Activated CD4-positive, alpha-beta T cell treated with anti-CD3 and anti-CD28 coated beads, Interleukin-2, Interleukin-6, amounts not matched to agents 100 ng/mL and 50 ng/mL, durations not matched to agents 16 hours and 8 hours (primary cell): ENCODE measurements around the gene GALNT1.

Experiments
- DNase-seq: peaks from one replicate; pipeline ENCODE4 v3.0.0-alpha.2; 2020

GALNT1 gene

GRCh38 chr18:35728676-35729075, 147.1 kb downstream of the GALNT1 start:
- no peak for DNase-seq

DNA sequence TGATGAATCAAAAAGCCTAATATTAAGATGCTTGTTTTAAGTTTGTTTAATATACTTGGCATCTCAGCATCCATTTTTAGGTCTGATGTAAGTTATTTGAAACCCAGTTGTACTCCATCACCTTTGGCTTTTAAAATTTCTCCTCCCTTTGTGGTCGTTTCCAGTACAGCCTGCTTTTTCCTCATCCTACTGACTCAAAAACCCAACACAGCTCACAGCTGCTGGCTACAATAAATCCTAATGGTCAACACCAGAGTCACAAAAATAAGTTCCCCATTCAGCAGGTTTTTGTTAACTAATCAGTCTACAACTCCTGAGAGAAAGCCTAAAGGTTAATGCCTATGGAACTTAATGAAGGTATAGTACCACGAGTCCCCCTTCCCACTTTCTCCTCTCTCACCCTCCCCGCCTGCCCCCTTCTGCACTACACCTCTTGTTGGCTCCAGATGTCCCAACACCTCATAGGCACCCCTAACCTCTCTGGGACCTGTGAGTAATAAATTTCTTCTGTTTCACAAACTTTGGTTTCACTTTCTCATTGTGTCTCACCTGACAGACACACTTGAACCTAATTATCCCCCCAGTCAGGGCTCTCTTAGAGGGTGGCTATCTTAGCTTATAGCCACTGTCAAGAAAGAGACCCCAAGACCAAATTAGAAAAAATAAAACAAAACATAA, 148.6 kb downstream of the GALNT1 start:
- no peak for DNase-seq

DNA sequence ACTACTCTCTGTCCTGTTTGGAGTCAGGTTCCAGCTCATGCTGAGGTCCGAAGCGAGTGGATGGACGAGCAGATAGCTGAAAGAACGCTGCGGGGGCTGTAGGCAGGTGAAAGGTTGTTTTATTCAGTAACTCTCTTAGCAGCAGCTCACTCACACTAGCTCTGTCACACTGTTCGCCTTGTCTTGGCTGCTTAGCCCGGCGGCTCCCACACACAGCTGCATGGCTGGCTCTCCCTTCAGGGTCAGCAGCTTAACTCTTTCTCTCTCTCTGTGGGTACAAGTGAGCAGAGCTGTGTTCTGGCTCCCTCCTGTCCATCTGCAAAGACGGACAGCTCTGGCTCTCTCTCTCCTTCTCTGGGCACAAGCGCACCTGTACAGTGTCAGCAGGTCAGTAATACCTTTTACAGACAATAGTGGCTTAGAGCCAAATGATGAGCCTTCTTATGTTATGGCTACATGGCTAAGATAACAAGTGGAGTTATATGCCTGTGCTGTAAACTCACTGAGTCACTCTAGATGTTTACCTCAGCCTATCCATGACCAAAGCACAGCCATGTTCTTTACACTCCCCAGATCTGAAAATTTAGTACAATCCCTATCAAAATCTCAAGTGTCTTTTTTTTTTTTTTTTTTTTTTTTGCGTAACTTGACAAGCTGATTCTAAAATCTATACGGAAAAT, 149.3 kb downstream of the GALNT1 start:
- DNase-seq, result no peak

GRCh38 chr18:35731701-35732100, 150.2 kb downstream of the GALNT1 start:
- DNase-seq, result no peak

DNA sequence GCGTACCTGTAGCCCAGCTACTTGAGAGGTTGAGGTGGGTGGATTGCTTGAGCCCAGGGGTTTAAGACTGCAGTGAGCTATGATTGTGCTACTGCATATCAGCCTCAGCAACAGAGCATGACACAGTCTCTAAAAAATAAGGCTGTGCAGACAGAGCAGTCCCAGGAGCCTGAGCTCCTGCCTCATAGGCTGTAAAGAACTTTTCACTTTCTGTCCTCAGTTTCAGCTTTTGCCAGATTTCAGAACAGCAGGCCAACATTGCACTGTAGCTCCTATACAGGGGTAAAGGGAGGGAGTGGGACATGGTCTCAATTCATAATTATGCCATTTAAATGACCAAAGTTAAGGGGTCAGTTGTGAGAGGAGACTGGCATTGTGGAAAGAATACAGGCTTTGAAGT, 150.6 kb downstream of the GALNT1 start:
- no peak for DNase-seq

DNA sequence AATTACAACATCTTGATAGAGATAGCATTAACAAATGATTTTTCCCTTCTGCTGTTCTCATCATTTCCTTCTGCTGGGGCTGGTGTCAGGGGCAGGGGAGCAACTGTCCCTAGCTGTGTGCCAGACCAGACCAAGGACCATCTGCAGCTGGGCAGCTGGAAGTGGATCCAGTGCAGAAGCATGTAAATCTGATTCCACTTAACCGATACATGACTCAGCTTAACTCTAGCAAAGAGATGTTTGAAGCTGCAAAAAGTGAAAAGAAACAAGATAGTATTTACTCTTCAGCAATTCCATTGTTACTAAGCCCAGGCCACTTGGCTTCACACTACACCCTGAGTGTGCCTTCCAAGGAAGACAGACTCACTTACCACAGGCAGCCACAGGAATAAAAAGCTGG, 151.1 kb downstream of the GALNT1 start:
- no peak for DNase-seq

DNA sequence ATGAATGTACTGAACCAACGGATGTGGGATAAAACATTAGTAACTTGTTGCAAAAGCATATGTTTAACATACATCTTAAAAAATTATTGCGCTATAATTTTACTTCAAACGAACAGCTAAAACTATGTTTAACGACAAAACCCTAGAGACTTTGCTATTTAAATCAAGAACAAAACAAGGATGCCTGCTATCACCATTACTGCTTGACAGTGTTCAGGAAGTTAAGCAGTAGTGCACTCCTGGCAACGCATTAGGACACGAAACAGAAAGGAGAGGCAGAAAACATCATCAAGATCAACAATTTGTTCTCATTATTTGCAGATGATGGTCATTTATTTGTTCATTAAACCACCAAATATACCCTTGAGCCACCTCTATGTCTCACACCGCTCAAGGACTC, 151.9 kb downstream of the GALNT1 start:
- DNase-seq, result no peak

GRCh38 chr18:35736696-35737095, 155.2 kb downstream of the GALNT1 start:
- DNase-seq, result no peak

DNA sequence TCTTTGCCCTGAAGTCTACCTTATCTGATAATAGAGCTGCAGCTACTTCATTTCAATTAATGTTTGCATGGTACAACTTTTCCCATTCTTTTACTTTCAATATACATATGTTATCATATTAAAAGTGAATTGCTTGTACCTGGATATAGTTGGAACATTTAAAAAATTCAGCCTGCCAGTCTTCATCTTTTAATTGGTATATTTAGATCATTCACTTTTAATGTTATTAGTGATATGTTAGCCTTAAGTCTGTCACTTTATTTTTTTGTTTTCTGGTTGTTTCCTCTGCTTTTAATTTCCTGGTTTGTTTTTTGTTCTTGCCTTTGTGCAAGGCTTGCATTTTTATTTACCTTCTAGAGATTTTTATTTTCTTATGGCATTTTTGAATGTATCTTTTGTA, 158.2 kb downstream of the GALNT1 start:
- DNase-seq, result no peak

DNA sequence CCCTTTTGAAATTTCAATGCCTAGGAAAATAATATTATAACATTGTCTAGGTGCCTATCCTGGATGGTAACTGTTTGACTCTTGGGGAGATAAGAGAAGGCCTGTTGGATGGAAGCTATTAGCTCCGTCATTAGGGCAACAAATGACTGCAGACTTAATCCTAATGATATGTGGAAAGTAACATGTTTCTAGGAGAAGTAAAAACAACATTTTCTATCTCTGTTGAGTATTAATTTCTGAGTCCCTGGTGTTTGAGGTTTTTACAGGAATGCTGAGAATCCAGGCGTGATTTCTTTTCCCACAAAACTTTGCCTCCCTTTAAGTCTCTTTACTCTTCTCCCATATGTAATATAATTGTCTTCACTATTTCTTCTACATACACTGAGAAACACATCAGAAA, 159.1 kb downstream of the GALNT1 start:
- no peak for DNase-seq

GRCh38 chr18:35743916-35744315, 162.4 kb downstream of the GALNT1 start:
- DNase-seq, result no peak

GRCh38 chr18:35745814-35746213, 164.3 kb downstream of the GALNT1 start:
- DNase-seq, result no peak

GRCh38 chr18:35746826-35747339, 165.3 kb downstream of the GALNT1 start:
- DNase-seq, result no peak

- DNase-seq, result no peak
Measured at GRCh38 chr18:35747894-35748472, 166.4 kb downstream of the GALNT1 start.

DNA sequence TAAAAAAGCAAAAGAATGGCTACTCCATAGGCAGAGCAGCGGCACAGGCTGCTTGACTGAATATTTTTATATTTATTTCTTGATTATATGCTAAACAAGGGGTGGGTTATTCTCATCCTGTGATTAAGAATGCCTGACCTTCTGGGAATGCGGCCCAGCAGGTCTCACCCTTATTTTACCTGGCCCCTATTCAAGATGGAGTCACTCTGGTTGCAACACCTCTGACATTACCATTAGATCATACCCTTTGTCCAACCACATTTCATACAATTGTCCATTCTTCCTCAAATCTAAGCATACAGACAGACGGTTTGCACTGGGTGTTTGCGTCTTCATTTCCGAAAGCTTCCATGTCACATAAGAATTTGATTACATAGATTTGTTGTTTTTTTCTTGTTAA, 168.2 kb downstream of the GALNT1 start:
- no peak for DNase-seq

- DNase-seq, result no peak
Measured at GRCh38 chr18:35750929-35751328, 169.4 kb downstream of the GALNT1 start.

DNA sequence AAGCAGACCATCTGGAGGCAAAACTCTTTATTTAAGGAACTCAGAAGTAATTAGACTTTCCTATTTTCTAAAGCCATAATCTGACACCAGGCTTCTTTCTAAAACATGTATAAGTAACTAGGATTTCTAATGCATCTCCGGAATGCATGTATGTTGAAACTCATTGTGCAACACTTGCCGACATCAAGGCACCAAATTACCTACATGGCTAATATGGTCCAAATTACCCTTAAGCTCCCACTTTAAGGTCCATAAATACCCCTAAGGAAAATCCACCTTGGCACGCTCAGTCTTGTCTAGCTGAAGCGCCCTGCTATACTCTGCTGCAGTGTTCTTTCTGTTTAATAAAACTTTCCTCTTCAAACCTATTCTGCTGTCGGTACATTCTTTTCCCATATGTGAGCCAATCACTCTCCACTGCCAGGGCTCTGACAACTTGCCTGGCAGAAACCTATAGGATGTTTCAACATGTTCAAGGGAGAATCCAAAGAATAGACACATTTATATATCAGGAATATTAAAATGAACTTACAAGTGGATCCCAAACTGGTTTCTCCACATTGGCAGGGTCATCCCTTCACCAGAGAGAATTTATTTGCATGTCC, 171.9 kb downstream of the GALNT1 start:
- DNase-seq, result no peak

DNA sequence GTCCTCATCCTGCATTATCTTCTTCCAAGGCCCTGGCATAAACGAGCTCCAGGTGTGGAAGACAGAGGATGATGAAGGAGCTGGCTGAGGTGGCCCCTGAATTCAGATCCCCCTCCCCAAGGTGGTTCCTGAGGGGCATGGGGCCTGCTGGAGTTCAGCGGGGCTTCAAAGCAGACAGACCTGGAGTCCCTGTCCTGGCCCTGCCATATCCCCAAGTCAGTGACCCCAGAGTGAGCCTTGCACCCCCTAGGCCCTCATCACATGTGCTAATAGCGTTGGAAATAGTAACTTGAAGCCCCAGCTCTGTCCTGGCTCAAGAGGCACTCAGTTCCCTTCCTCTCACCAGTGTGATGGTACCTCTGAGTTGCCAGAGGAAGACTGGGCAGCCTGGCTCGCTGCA, 172.9 kb downstream of the GALNT1 start:
- DNase-seq, result no peak

DNA sequence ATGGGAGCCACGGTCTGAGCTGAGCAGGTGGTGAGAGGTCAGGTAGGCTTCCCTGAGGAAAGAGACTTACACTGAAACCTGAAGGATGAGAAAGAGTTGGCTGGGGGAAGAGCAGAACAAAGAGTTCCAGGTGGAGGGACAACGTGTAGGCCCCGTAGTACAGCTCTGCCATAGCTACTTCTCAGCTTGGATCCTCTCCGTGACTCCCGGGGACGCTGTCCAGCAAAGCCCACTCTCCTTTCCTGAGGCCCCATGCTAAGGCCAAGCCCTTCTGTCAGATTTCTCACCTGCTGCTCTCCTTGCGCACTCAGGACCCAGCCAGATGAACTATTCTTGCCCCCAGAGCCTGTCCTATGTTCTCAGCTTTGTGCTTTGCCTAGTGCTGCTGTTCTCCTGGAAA, 173.8 kb downstream of the GALNT1 start:
- no peak for DNase-seq

DNA sequence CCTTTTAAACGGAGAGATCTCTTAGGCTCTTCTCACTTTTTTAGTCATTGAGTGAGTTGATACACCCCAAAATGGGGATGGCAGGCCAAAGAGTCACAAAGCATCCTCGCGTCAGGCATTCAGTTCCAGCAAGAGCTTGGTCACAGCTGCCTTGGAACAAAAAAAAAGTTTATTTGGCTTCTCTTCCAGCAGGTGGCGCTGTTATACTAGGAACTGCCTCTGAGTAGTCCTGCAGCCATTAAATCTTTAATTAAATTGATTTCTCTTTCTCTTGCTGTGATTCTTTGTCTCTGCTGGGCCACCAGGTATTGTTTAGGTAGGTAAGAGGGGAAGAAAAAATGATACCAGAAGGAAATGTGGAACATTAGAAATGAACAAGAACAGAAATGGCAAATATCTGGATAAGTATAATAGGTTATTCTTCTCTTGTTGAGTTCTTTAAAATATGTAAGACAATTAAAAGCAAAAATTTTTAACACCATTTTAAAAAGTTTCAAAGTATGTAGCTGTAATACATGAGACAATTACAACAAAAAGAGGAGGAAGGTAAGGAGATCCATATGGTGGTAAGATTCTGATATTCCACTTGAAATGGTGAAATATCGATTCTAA, 175.1 kb downstream of the GALNT1 start:
- DNase-seq, result peak; percentile 74
